Mucosa of rectum (tissue), 2 donors: ENCODE measurements around the gene NFAM1.

Experiments
- H3K27ac ChIP-seq, 2 donors: one replicate each; pipeline ENCODE4 v1.7.0; 2013; ENCODE audit warnings: inconsistent platforms in 2 of 2, low read depth in 2 of 2, low read length in 2 of 2
- H3K27me3 ChIP-seq, 2 donors: one replicate each; pipeline ENCODE4 v1.7.0; 2013; ENCODE audit warnings: low read length in 2 of 2; ENCODE audit not compliant: control insufficient read depth in 2 of 2, insufficient read depth in 2 of 2
- H3K36me3 ChIP-seq, 2 donors: one replicate each; pipeline ENCODE4 v1.7.0; 2013; ENCODE audit warnings: low read length in 2 of 2; ENCODE audit not compliant: control insufficient read depth in 2 of 2, insufficient read depth in 2 of 2
- H3K4me1 ChIP-seq, 2 donors: one replicate each; pipeline ENCODE4 v1.7.0; 2013; ENCODE audit warnings: low read length in 2 of 2, mild to moderate bottlenecking in 1 of 2; ENCODE audit not compliant: control insufficient read depth in 2 of 2, insufficient read depth in 2 of 2
- H3K4me3 ChIP-seq, 2 donors: one replicate each; pipeline ENCODE4 v1.7.0; 2013; ENCODE audit warnings: low read length in 2 of 2
- H3K9ac ChIP-seq, 2 donors: one replicate each; pipeline ENCODE4 v1.7.0; 2013; ENCODE audit warnings: low read length in 2 of 2, low read depth in 1 of 2, mild to moderate bottlenecking in 1 of 2
- H3K9me3 ChIP-seq, 2 donors: one replicate each; pipeline ENCODE4 v1.7.0; 2013; ENCODE audit warnings: low read length in 2 of 2; ENCODE audit not compliant: control insufficient read depth in 2 of 2
- donor health status: healthy.
- donor health status: Normal muscosa, but diverticular disease.

NFAM1 gene

GRCh38 chr22:42452916-42453315 is 20.7 kb upstream of the NFAM1 start:
- H3K36me3 ChIP-seq = no peaks in the 10 kb centered on the region
- no peak overlapping the region for H3K4me3 ChIP-seq
- no peaks in the 10 kb centered on the region for H3K27me3 ChIP-seq
- no peaks in the 10 kb centered on the region for H3K4me1 ChIP-seq
- no peak overlapping the region for H3K9ac ChIP-seq
- no peaks in the 10 kb centered on the region for H3K9me3 ChIP-seq
- no peak overlapping the region for H3K27ac ChIP-seq

- Histone ChIP-seq H3K27ac (no peak overlapping the region), H3K27me3 (no peaks in the 10 kb centered on the region), H3K36me3 (no peaks in the 10 kb centered on the region)
These were observed 20.3 kb upstream of the NFAM1 start for GRCh38 chr22:42452456-42452855.

GRCh38 chr22:42451499-42452145 is 19.4 kb upstream of the NFAM1 start:
- no peak overlapping the region for H3K4me3 ChIP-seq
- no peaks in the 10 kb centered on the region for H3K27me3 ChIP-seq
- H3K9ac ChIP-seq = no peak overlapping the region
- no peaks in the 10 kb centered on the region for H3K4me1 ChIP-seq
- H3K36me3 ChIP-seq = no peaks in the 10 kb centered on the region
- H3K27ac ChIP-seq = no peak overlapping the region
- H3K9me3 ChIP-seq = no peaks in the 10 kb centered on the region

More at GRCh38 chr22:42452456-42452855, 20.3 kb upstream of the NFAM1 start:
- Histone ChIP-seq H3K4me1 (no peaks in the 10 kb centered on the region), H3K4me3 (no peak overlapping the region), H3K9me3 (no peaks in the 10 kb centered on the region), H3K9ac (no peak overlapping the region)

- H3K4me3 ChIP-seq = no peak overlapping the region
- H3K9me3 ChIP-seq = no peaks in the 10 kb centered on the region
- H3K9ac ChIP-seq = no peak overlapping the region
- H3K27me3 ChIP-seq = no peaks in the 10 kb centered on the region
- no peaks in the 10 kb centered on the region for H3K36me3 ChIP-seq
- no peak overlapping the region for H3K27ac ChIP-seq
- no peaks in the 10 kb centered on the region for H3K4me1 ChIP-seq
These were observed 18.7 kb upstream of the NFAM1 start for GRCh38 chr22:42450862-42451261.

GRCh38 chr22:42446151-42446550 is 13.9 kb upstream of the NFAM1 start:
- no peaks in the 10 kb centered on the region for H3K36me3 ChIP-seq
- no peak overlapping the region for H3K27ac ChIP-seq
- no peak overlapping the region for H3K9ac ChIP-seq
- no peaks in the 10 kb centered on the region for H3K27me3 ChIP-seq
- H3K9me3 ChIP-seq = no peaks in the 10 kb centered on the region
- H3K4me1 ChIP-seq = peaks cover 10 to 15% of the 10 kb centered on the region in 2 donors
- no peak overlapping the region for H3K4me3 ChIP-seq

GRCh38 chr22:42444077-42444904 is 12.1 kb upstream of the NFAM1 start:
- H3K4me1 ChIP-seq = peaks cover 10 to 15% of the 10 kb centered on the region in 2 donors
- peak overlapping the region; percentile 58 to 72 for H3K4me3 ChIP-seq
- H3K27me3 ChIP-seq = no peaks in the 10 kb centered on the region
- H3K27ac ChIP-seq = peak overlapping the region; percentile 62 to 78
- no peaks in the 10 kb centered on the region for H3K36me3 ChIP-seq
- H3K9ac ChIP-seq = peak overlapping the region; percentile 34 to 57
- H3K9me3 ChIP-seq = no peaks in the 10 kb centered on the region

- Histone ChIP-seq H3K36me3 (no peaks in the 10 kb centered on the region), H3K4me3 (peak overlapping the region; percentile 58 to 72), H3K9me3 (no peaks in the 10 kb centered on the region), H3K9ac (peak overlapping the region; percentile 34 to 57), H3K27me3 (no peaks in the 10 kb centered on the region), H3K4me1 (peaks cover 10 to 15% of the 10 kb centered on the region in 2 donors), H3K27ac (peak overlapping the region; percentile 6 to 78)
These were observed 11.3 kb upstream of the NFAM1 start for GRCh38 chr22:42443240-42444076.

- no peak overlapping the region for H3K4me3 ChIP-seq
- H3K27ac ChIP-seq = no peak overlapping the region
- H3K36me3 ChIP-seq = no peaks in the 10 kb centered on the region
- no peaks in the 10 kb centered on the region for H3K27me3 ChIP-seq
- H3K9me3 ChIP-seq = no peaks in the 10 kb centered on the region
- no peak overlapping the region for H3K9ac ChIP-seq
- peaks cover 13 to 20% of the 10 kb centered on the region in 2 donors for H3K4me1 ChIP-seq
These were observed 10.5 kb upstream of the NFAM1 start for GRCh38 chr22:42442748-42443147.

- no peak overlapping the region for H3K27ac ChIP-seq
- peaks cover 18 to 25% of the 10 kb centered on the region in 2 donors for H3K4me1 ChIP-seq
- H3K9ac ChIP-seq = no peak overlapping the region
- H3K9me3 ChIP-seq = no peaks in the 10 kb centered on the region
- H3K36me3 ChIP-seq = no peaks in the 10 kb centered on the region
- H3K27me3 ChIP-seq = no peaks in the 10 kb centered on the region
- H3K4me3 ChIP-seq = no peak overlapping the region
These were observed 8.5 kb upstream of the NFAM1 start for GRCh38 chr22:42440728-42441127.
